GM19328 (cell line): ENCODE measurements around the gene CAPN7.

Experiments used
- ATAC-seq: cut with Tn5 transposase; IDR thresholded peaks from one replicate; pipeline ENCODE4 v1.9.1; 2021; ENCODE audit warnings: mild to moderate bottlenecking, moderate library complexity; ENCODE audit not compliant: unreplicated experiment

Gene CAPN7

GRCh38 chr3:15272426-15273196, 66.6 kb downstream of the CAPN7 start:
- ATAC-seq, result no peak

GRCh38 chr3:15273227-15273626, 67.2 kb downstream of the CAPN7 start:
- ATAC-seq, result no peak

GRCh38 chr3:15276028-15276724, 70.1 kb downstream of the CAPN7 start:
- ATAC-seq, result no peak

GRCh38 chr3:15277861-15278500, 71.9 kb downstream of the CAPN7 start:
- no peak for ATAC-seq

GRCh38 chr3:15279205-15279604, 73.2 kb downstream of the CAPN7 start:
- no peak for ATAC-seq

GRCh38 chr3:15279671-15280402, 73.8 kb downstream of the CAPN7 start:
- ATAC-seq, result no peak

- no peak for ATAC-seq
These were observed 74.9 kb downstream of the CAPN7 start for GRCh38 chr3:15280853-15281532.

- ATAC-seq, result no peak
These were observed 75.8 kb downstream of the CAPN7 start for GRCh38 chr3:15281817-15282216.

- ATAC-seq, result no peak
These were observed 77.7 kb downstream of the CAPN7 start for GRCh38 chr3:15283702-15284101.

GRCh38 chr3:15284121-15284889, 78.3 kb downstream of the CAPN7 start:
- ATAC-seq, result no peak

- ATAC-seq, result no peak
These were observed 80.0 kb downstream of the CAPN7 start for GRCh38 chr3:15286022-15286421.

GRCh38 chr3:15287565-15288330, 81.7 kb downstream of the CAPN7 start:
- ATAC-seq, result no peak

- ATAC-seq, result no peak
These were observed 82.4 kb downstream of the CAPN7 start for GRCh38 chr3:15288331-15289035.

GRCh38 chr3:15289661-15290060, 83.6 kb downstream of the CAPN7 start:
- ATAC-seq, result no peak

GRCh38 chr3:15290736-15291135, 84.7 kb downstream of the CAPN7 start:
- no peak for ATAC-seq

- ATAC-seq, result peak; percentile 76
These were observed 85.8 kb downstream of the CAPN7 start for GRCh38 chr3:15291589-15292541.

- ATAC-seq, result no peak
These were observed 86.9 kb downstream of the CAPN7 start for GRCh38 chr3:15292765-15293522.
